Endothelial cell of umbilical vein (primary cell): ENCODE measurements around the gene MUC5AC. TPM values are rescaled to one million over a fixed set of nuclear protein-coding genes. Genes with fewer than 3 reads are reported as not detected.

Experiments used
- BruUV-seq: library from RNA; stranded (reverse); fragments of 400-500 nt; replicated peaks from 2 replicates; lab custom pipeline; 2021; lab: Mats Ljungman, UMichigan
- CTCF ChIA-PET: fragments of 300-600, 350-600 bp; sonication (Branson Sonifier 250); formaldehyde crosslinking; loops from one replicate; lab custom pipeline; 2021; ENCODE audit warnings: antibody characterized with exemption, inconsistent platforms; lab: Charles Lee
- POLR2A ChIA-PET: fragments of 300-600, 350-600 bp; sonication (Branson Sonifier 250); formaldehyde crosslinking; loops from one replicate; lab custom pipeline; 2021; ENCODE audit warnings: antibody characterized with exemption, inconsistent platforms; lab: Charles Lee
- DNase-seq: peaks from one replicate; pipeline ENCODE4 v3.0.0-alpha.2; 2011; ENCODE audit warnings: low read depth, low spot score
- FAIRE-seq: peaks from 2 replicates; lab custom pipeline; 2011; peaks lifted over from hg19 to GRCh38; lab: Jason Lieb, UNC
- H2AFZ ChIP-seq: 2 replicates; pipeline ENCODE4 v1.6.0; 2012; ENCODE audit warnings: low read depth, low read length, control low read depth, inconsistent platforms
- H3K27ac ChIP-seq: 2 replicates; pipeline ENCODE4 v1.5.1; 2011; ENCODE audit warnings: low read depth, mild to moderate bottlenecking, control low read depth, low read length, moderate library complexity; ENCODE audit not compliant: insufficient read depth
- H3K27me3 ChIP-seq, 2 experiments: 2 replicates each; pipeline versions ENCODE4 v1.6.0 to v1.6.1; 2011; ENCODE audit warnings: low read length in 2 of 2, mixed read lengths in 1 of 2; ENCODE audit not compliant: control insufficient read depth in 2 of 2, insufficient read depth in 2 of 2
- H3K36me3 ChIP-seq, 2 experiments: 2 replicates in 1 of 2; 3 replicates in 1 of 2; pipeline ENCODE4 v1.5.1; 2011; ENCODE audit warnings: low read length in 2 of 2, mild to moderate bottlenecking in 1 of 2, moderate library complexity in 1 of 2; ENCODE audit not compliant: control insufficient read depth in 2 of 2, insufficient read depth in 2 of 2; ENCODE audit errors: extremely low read depth in 1 of 2
- H3K4me1 ChIP-seq: 3 replicates; pipeline ENCODE4 v1.5.1; 2011; ENCODE audit warnings: mild to moderate bottlenecking, low read length; ENCODE audit not compliant: control insufficient read depth, insufficient read depth; ENCODE audit errors: extremely low read depth
- H3K4me2 ChIP-seq: 2 replicates; pipeline ENCODE4 v1.6.1; 2011; ENCODE audit warnings: low read length, control low read depth, mixed read lengths; ENCODE audit not compliant: insufficient read depth
- H3K4me3 ChIP-seq, 3 experiments: fragments of 200-600 bp in 1 of 3; sonication (generic), shearing (Covaris generic) in 1 of 3; replicated peaks in 1 of 3; 2 replicates each; pipeline ENCODE4 v1.5.1; 2011 to 2016; ENCODE audit warnings: control low read depth in 3 of 3, low read length in 3 of 3, mild to moderate bottlenecking in 2 of 3, inconsistent platforms in 1 of 3, low read depth in 1 of 3, moderate library complexity in 1 of 3; ENCODE audit not compliant: insufficient read depth in 1 of 3
- H3K79me2 ChIP-seq: 2 replicates; pipeline ENCODE4 v1.6.0; 2012; ENCODE audit warnings: low read length, inconsistent platforms; ENCODE audit not compliant: control insufficient read depth, insufficient read depth
- H3K9ac ChIP-seq: replicated peaks from 2 replicates; pipeline ENCODE3; 2011; ENCODE audit warnings: low read length, control low read depth; ENCODE audit not compliant: insufficient read depth; ENCODE audit errors: extremely low read depth
- H3K9me1 ChIP-seq: replicated peaks from 3 replicates; pipeline ENCODE4 v1.6.0; 2011; ENCODE audit warnings: mild to moderate bottlenecking, low read length; ENCODE audit not compliant: control insufficient read depth, insufficient read depth; ENCODE audit errors: extremely low read depth
- H3K9me3 ChIP-seq: replicated peaks from 2 replicates; pipeline ENCODE4 v1.5.1; 2012; ENCODE audit warnings: low read length, inconsistent platforms; ENCODE audit not compliant: control insufficient read depth, insufficient read depth
- H4K20me1 ChIP-seq: replicated peaks from 2 replicates; pipeline ENCODE3; 2011; ENCODE audit warnings: mild to moderate bottlenecking, low read length; ENCODE audit not compliant: control insufficient read depth, insufficient read depth; ENCODE audit errors: extremely low read depth
- CTCF ChIP-seq, 2 donors: IDR thresholded peaks; 1 replicate in 1 of 2; 2 replicates in 1 of 2; pipeline ENCODE4 v1.5.1; 2011; ENCODE audit warnings: low read length in 2 of 2, mild to moderate bottlenecking in 2 of 2, moderate library complexity in 2 of 2, control low read depth in 1 of 2, inconsistent platforms in 1 of 2, low read depth in 1 of 2; ENCODE audit not compliant: insufficient read depth in 1 of 2; ENCODE audit errors: extremely low read depth in 1 of 2
- EZH2 ChIP-seq: IDR thresholded peaks from 2 replicates; pipeline ENCODE4 v1.6.1; 2012; ENCODE audit warnings: borderline replicate concordance, low read depth, mild to moderate bottlenecking, moderate library complexity, low read length, inconsistent platforms; ENCODE audit not compliant: severe bottlenecking
- FOS ChIP-seq: IDR thresholded peaks from 2 replicates; pipeline ENCODE4 v1.6.1; 2011; ENCODE audit warnings: mild to moderate bottlenecking, low read length, moderate library complexity, borderline replicate concordance; ENCODE audit not compliant: insufficient read depth
- GATA2 ChIP-seq: IDR thresholded peaks from 2 replicates; pipeline ENCODE4 v1.7.0; 2011; ENCODE audit warnings: low read depth, mild to moderate bottlenecking, moderate library complexity, mixed read lengths, low read length; ENCODE audit not compliant: insufficient read length, insufficient read depth
- JUN ChIP-seq: IDR thresholded peaks from 2 replicates; pipeline ENCODE4 v1.6.1; 2011; ENCODE audit warnings: borderline replicate concordance, low read depth; ENCODE audit not compliant: insufficient read length, insufficient read depth
- MAX ChIP-seq: IDR thresholded peaks from 2 replicates; pipeline ENCODE4 v1.6.1; 2011; ENCODE audit not compliant: insufficient read depth, insufficient read length
- MYC ChIP-seq: IDR thresholded peaks from one replicate; pipeline ENCODE4 v1.6.1; 2011; ENCODE audit warnings: mild to moderate bottlenecking, low read depth, low read length
- POLR2A ChIP-seq: IDR thresholded peaks from 2 replicates; pipeline ENCODE4 v1.6.1; 2012; ENCODE audit warnings: low read depth, mild to moderate bottlenecking, control low read depth, low read length
- POLR2AphosphoS5 ChIP-seq: IDR thresholded peaks from 2 replicates; pipeline ENCODE4 v1.6.1; 2012; ENCODE audit warnings: low read depth, mild to moderate bottlenecking, control low read depth, low read length, moderate library complexity; ENCODE audit not compliant: insufficient read depth
- dilution Hi-C: fragments of 300-500 bp; cut with MboI; formaldehyde crosslinking; loops from one replicate; pipeline ENCODE4 v1.15.0; 2019; ENCODE audit warnings: low sequenced_read_pairs; ENCODE audit not compliant: extremely low pct_ligation_motif_present
- intact Hi-C: fragments of 100-400 bp; cut with micrococcal nuclease; formaldehyde crosslinking; loops from one replicate; pipeline ENCODE4 v1.10.0; 2022
- polyA plus RNA-seq, 4 experiments: library from polyadenylated mRNA; depleted of rRNA in 3 of 4; stranded (reverse) in 3 of 4; unstranded in 1 of 4; fragments of >200 nt; gene quantifications; 2 replicates each; pipeline versions ENCODE4 v1.2.1 to v1.2.3, GENCODE V29; 2011 to 2012; ENCODE audit warnings: missing spikeins in 1 of 4
- total RNA-seq: library from RNA; stranded (reverse); gene quantifications from 2 replicates; pipeline ENCODE4 v1.2.3, GENCODE V29; 2021

The MUC5AC gene
- total and polyA plus RNA-seq, 2 donors (not counting 3 experiments of a cell fraction or from before 2014, with no cell fraction given) = not detected

GRCh38 chr11:1121331-1121812 lies 36.4 kb upstream of the MUC5AC start:
- Histone ChIP-seq H3K9me3 (no peaks in the 10 kb centered on the region), H4K20me1 (no peaks in the 10 kb centered on the region), H3K4me2 (no peak overlapping the region), H3K9ac (no peak overlapping the region), H3K4me3 (no peak overlapping the region), H3K27ac (no peak overlapping the region), H2AFZ (no peak overlapping the region), H3K79me2 (no peaks in the 10 kb centered on the region), H3K9me1 (no peaks in the 10 kb centered on the region), H3K4me1 (no peaks in the 10 kb centered on the region), H3K27me3 (no peaks in the 10 kb centered on the region), H3K36me3 (no peaks in the 10 kb centered on the region)
- DNase-seq (no peak), FAIRE-seq (no peak)
- CTCF ChIA-PET = no interaction called here
- dilution Hi-C loops = no loop called here
- intact Hi-C loops = no loop called here
- POLR2A ChIA-PET = no interaction called here
- BruUV-seq = no TSS peak
- TF ChIP-seq FOS (no peak), GATA2 (no peak), MYC (no peak), EZH2 (no peak), CTCF (IDR thresholded peaks at IDR 0.05; ENCODE audit: extremely low read depth in 1 of 2, insufficient read depth in 1 of 2, low read depth in 1 of 2, low read length in 2 of 2) (no peak), POLR2AphosphoS5 (no peak), JUN (no peak), MAX (no peak), POLR2A (no peak)
